Karpas-422 (cell line): ENCODE results near the gene PEX11G. TPM values are rescaled to one million over a fixed set of nuclear protein-coding genes. Genes with fewer than 3 reads are reported as not detected.
"Not testable (repeated sequence)": the region's sequence is repeated elsewhere in the genome, so short reads cannot be mapped to it uniquely, and the experiment has no call there.

ENCODE experiments used
- DNase-seq: peaks from one replicate; pipeline ENCODE4 v3.0.0-alpha.2; 2015
- H2AFZ ChIP-seq: fragments of 200-600 bp; sonication (generic); 2 replicates; pipeline ENCODE4 v1.6.1; 2014; ENCODE audit warnings: antibody characterized with exemption, low read length, mixed read lengths
- H3K27ac ChIP-seq: fragments of 200-600 bp; sonication (generic); 2 replicates; pipeline ENCODE4 v1.5.1; 2014; ENCODE audit warnings: mild to moderate bottlenecking, low read length, moderate library complexity
- H3K27me3 ChIP-seq: fragments of 200-600 bp; sonication (generic); 2 replicates; pipeline ENCODE4 v1.6.1; 2014; ENCODE audit warnings: low read length, mixed read lengths
- H3K36me3 ChIP-seq: fragments of 200-600 bp; sonication (generic); 2 replicates; pipeline ENCODE4 v1.6.1; 2014; ENCODE audit warnings: low read length, mixed read lengths; ENCODE audit not compliant: insufficient read depth
- H3K4me1 ChIP-seq: fragments of 200-600 bp; sonication (generic); 2 replicates; pipeline ENCODE4 v1.6.1; 2014; ENCODE audit warnings: mild to moderate bottlenecking, low read length, mixed read lengths
- H3K4me2 ChIP-seq: fragments of 200-600 bp; sonication (generic); 2 replicates; pipeline ENCODE4 v1.6.1; 2014; ENCODE audit warnings: low read length, low read depth, mild to moderate bottlenecking; ENCODE audit not compliant: poor library complexity, severe bottlenecking
- H3K4me3 ChIP-seq: fragments of 200-600 bp; sonication (generic); 2 replicates; pipeline ENCODE4 v1.5.1; 2014; ENCODE audit warnings: mild to moderate bottlenecking, antibody characterized with exemption, low read length, mixed read lengths
- H3K79me2 ChIP-seq: fragments of 200-600 bp; sonication (generic); 2 replicates; pipeline ENCODE4 v1.6.1; 2014; ENCODE audit warnings: mild to moderate bottlenecking, low read length, mixed read lengths
- H3K9ac ChIP-seq: fragments of 200-600 bp; sonication (generic); 2 replicates; pipeline ENCODE4 v1.6.0; 2014; ENCODE audit warnings: low read length
- H3K9me2 ChIP-seq: fragments of 200-600 bp; sonication (generic), shearing (Covaris generic); replicated peaks from 2 replicates; pipeline ENCODE4 v1.6.0; 2014; ENCODE audit warnings: mild to moderate bottlenecking, low read length, moderate library complexity; ENCODE audit not compliant: insufficient read depth
- H3K9me3 ChIP-seq: fragments of 300-700, 200-600 bp; sonication (generic); 2 replicates; pipeline ENCODE4 v1.6.1; 2014; ENCODE audit warnings: low read length, mixed read lengths
- H4K20me1 ChIP-seq: fragments of 200-600 bp; sonication (generic); 2 replicates; pipeline ENCODE4 v1.6.1; 2014; ENCODE audit warnings: mild to moderate bottlenecking, antibody characterized with exemption, low read length, low read depth; ENCODE audit not compliant: insufficient read depth
- total RNA-seq: library from RNA; depleted of rRNA; stranded (reverse); fragments of >200 nt; shearing (Covaris generic); gene quantifications from 2 replicates; pipeline ENCODE4 v1.2.3, GENCODE V29; 2014; ENCODE audit warnings: low replicate concordance; rRNA removed

Gene PEX11G
- total RNA-seq, 1 experiment from 2014 or later = 1.0 TPM

- Histone ChIP-seq H3K9ac (no peak overlapping the region), H3K4me1 (no peaks in the 10 kb centered on the region), H3K4me3 (no peak overlapping the region), H3K36me3 (no peaks in the 10 kb centered on the region), H2AFZ (no peak overlapping the region), H4K20me1 (no peaks in the 10 kb centered on the region), H3K9me3 (no peaks in the 10 kb centered on the region), H3K27ac (no peak overlapping the region), H3K9me2 (no peaks in the 10 kb centered on the region), H3K27me3 (no peaks in the 10 kb centered on the region), H3K4me2 (no peak overlapping the region), H3K79me2 (peaks cover 12% of the 10 kb centered on the region)
- DNase-seq = no peak
Measured at GRCh38 chr19:7434391-7434790, 54.4 kb downstream of the PEX11G start.

- peaks cover 15% of the 10 kb centered on the region for H3K79me2 ChIP-seq
- not testable (repeated sequence) for H3K4me1 ChIP-seq, H3K4me2 ChIP-seq, H3K9me2 ChIP-seq, H3K36me3 ChIP-seq, H3K4me3 ChIP-seq, H3K9me3 ChIP-seq, H3K9ac ChIP-seq, H4K20me1 ChIP-seq, H2AFZ ChIP-seq, DNase-seq, H3K27ac ChIP-seq, H3K27me3 ChIP-seq
Measured at GRCh38 chr19:7433456-7433855, 55.4 kb downstream of the PEX11G start.

- H3K27me3 ChIP-seq = no peaks in the 10 kb centered on the region
- H3K9me3 ChIP-seq = no peaks in the 10 kb centered on the region
- H3K9me2 ChIP-seq = no peaks in the 10 kb centered on the region
- no peaks in the 10 kb centered on the region for H3K36me3 ChIP-seq
- H3K4me3 ChIP-seq = no peak overlapping the region
- no peaks in the 10 kb centered on the region for H3K4me1 ChIP-seq
- H2AFZ ChIP-seq = no peak overlapping the region
- H3K9ac ChIP-seq = no peak overlapping the region
- DNase-seq = no peak
- 0 out of 2 replicates have a peak, but pooled peaks cover 4% of the 10 kb centered on the region for H4K20me1 ChIP-seq
- no peak overlapping the region for H3K27ac ChIP-seq
- no peak overlapping the region for H3K4me2 ChIP-seq
- peaks cover 21% of the 10 kb centered on the region for H3K79me2 ChIP-seq
Measured at GRCh38 chr19:7429638-7430282, 59.1 kb downstream of the PEX11G start.

GRCh38 chr19:7428651-7429113, 60.2 kb downstream of the PEX11G start:
- Histone ChIP-seq H3K27me3 (no peaks in the 10 kb centered on the region), H3K9me2 (no peaks in the 10 kb centered on the region), H4K20me1 (0 out of 2 replicates have a peak, but pooled peaks cover 4% of the 10 kb centered on the region), H3K27ac (no peak overlapping the region), H3K9me3 (no peaks in the 10 kb centered on the region), H3K4me1 (no peaks in the 10 kb centered on the region), H3K79me2 (peaks cover 24% of the 10 kb centered on the region), H3K36me3 (no peaks in the 10 kb centered on the region), H3K9ac (no peak overlapping the region), H3K4me2 (no peak overlapping the region), H2AFZ (no peak overlapping the region), H3K4me3 (no peak overlapping the region)
- DNase-seq = no peak

- H3K9me3 ChIP-seq = no peaks in the 10 kb centered on the region
- H3K9me2 ChIP-seq = no peaks in the 10 kb centered on the region
- H3K27ac ChIP-seq = no peak overlapping the region
- H3K27me3 ChIP-seq = no peaks in the 10 kb centered on the region
- H3K4me3 ChIP-seq = no peak overlapping the region
- H3K9ac ChIP-seq = no peak overlapping the region
- H2AFZ ChIP-seq = no peak overlapping the region
- H3K79me2 ChIP-seq = peaks cover 29% of the 10 kb centered on the region
- H3K4me2 ChIP-seq = no peak overlapping the region
- H3K36me3 ChIP-seq = no peaks in the 10 kb centered on the region
- 0 out of 2 replicates have a peak, but pooled peaks cover 4% of the 10 kb centered on the region for H4K20me1 ChIP-seq
- H3K4me1 ChIP-seq = no peaks in the 10 kb centered on the region
- no peak for DNase-seq
Measured at GRCh38 chr19:7427944-7428343, 60.9 kb downstream of the PEX11G start.

- no peaks in the 10 kb centered on the region for H3K4me1 ChIP-seq
- no peaks in the 10 kb centered on the region for H3K9me3 ChIP-seq
- no peaks in the 10 kb centered on the region for H3K9me2 ChIP-seq
- no peaks in the 10 kb centered on the region for H3K36me3 ChIP-seq
- H3K79me2 ChIP-seq = peaks cover 30% of the 10 kb centered on the region
- no peak overlapping the region for H3K27ac ChIP-seq
- no peaks in the 10 kb centered on the region for H3K27me3 ChIP-seq
- DNase-seq = no peak
- H2AFZ ChIP-seq = no peak overlapping the region
- no peak overlapping the region for H3K4me2 ChIP-seq
- 0 out of 2 replicates have a peak, but pooled peaks cover 4% of the 10 kb centered on the region for H4K20me1 ChIP-seq
- H3K4me3 ChIP-seq = no peak overlapping the region
- H3K9ac ChIP-seq = no peak overlapping the region
Measured at GRCh38 chr19:7426986-7427385, 61.8 kb downstream of the PEX11G start.

Other genes starting within 250 kb of the PEX11G start
- gene INSR, start 194.6 kb downstream of the PEX11G start, total RNA-seq = 0.04 TPM in 1 of 2 replicates, not detected in the other
- gene ARHGEF18, start 140.1 kb downstream of the PEX11G start, total RNA-seq = 9.4 and 21.8 TPM in 2 replicates
- not detected in 2 replicates for gene ZNF358, start 27.1 kb upstream of the PEX11G start, total RNA-seq
- 1.9 and 3.9 TPM in 2 replicates for gene MCOLN1, start 33.6 kb upstream of the PEX11G start, total RNA-seq
- gene PNPLA6, start 46.7 kb upstream of the PEX11G start, total RNA-seq = 65.8 and 121 TPM in 2 replicates
- 0.36 TPM in 1 of 2 replicates, not detected in the other for gene CAMSAP3, start 106.8 kb upstream of the PEX11G start, total RNA-seq
- gene XAB2, start 140.5 kb upstream of the PEX11G start, total RNA-seq = 20.2 and 36.2 TPM in 2 replicates
- gene PET100, start 140.8 kb upstream of the PEX11G start, total RNA-seq = 15.5 and 51.5 TPM in 2 replicates
- 0.65 TPM in 1 of 2 replicates, not detected in the other for gene PCP2, start 144.7 kb upstream of the PEX11G start, total RNA-seq
- gene STXBP2, start 148.1 kb upstream of the PEX11G start, total RNA-seq = 36.5 and 61.3 TPM in 2 replicates
- not detected in 2 replicates for gene RETN, start 180.0 kb upstream of the PEX11G start, total RNA-seq
- not detected in 2 replicates for gene MCEMP1, start 188.1 kb upstream of the PEX11G start, total RNA-seq
- 52.1 and 116 TPM in 2 replicates for gene TRAPPC5, start 191.8 kb upstream of the PEX11G start, total RNA-seq
- 0.14 TPM in 1 of 2 replicates, not detected in the other for gene FCER2, start 213.1 kb upstream of the PEX11G start, total RNA-seq
- not detected in 2 replicates for gene CLEC4G, start 243.1 kb upstream of the PEX11G start, total RNA-seq